Body of pancreas (tissue), 4 donors: ENCODE measurements around the gene FZD2.
"Not testable (repeated sequence)": the region's sequence is repeated elsewhere in the genome, so short reads cannot be mapped to it uniquely, and the experiment has no call there.

ENCODE experiments used
- POLR2A ChIP-seq, 3 donors: fragments of 450-650 bp; IDR thresholded peaks; one replicate each; pipeline ENCODE4 v1.6.1; 2016; ENCODE audit warnings: antibody characterized with exemption in 3 of 3, mild to moderate bottlenecking in 2 of 3
- TF ChIP-seq, protein P1 (sequence below), 7 experiments: fragments of 450-650 bp in 4 of 7; fragments of 200-600 bp in 3 of 7; sonication (generic) in 3 of 7; IDR thresholded peaks; one replicate each; pipeline ENCODE4 v1.5.1; 2016 to 2019; ENCODE audit warnings: antibody characterized with exemption in 7 of 7

DNA sequence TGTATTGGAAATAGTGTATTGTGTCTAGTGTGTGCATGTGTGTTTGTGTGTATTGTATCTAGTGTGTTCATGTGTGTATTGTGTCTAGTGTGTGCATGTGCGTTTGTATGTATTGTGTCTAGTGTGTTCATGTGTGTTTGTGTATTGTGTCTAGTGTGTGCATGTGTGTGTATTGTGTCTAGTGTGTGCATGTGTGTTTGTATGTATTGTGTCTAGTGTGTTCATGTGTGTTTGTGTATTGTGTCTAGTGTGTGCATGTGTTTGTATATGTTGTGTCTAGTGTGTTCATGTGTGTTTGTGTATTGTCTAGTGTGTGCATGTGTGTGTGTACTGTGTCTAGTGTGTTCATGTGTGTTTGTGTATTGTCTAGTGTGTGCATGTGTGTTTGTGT is 32.8 kb downstream of the FZD2 start:
- TF ChIP-seq POLR2A (IDR thresholded peaks at IDR 0.05) = not testable (repeated sequence)
- TF ChIP-seq, protein P1, sequence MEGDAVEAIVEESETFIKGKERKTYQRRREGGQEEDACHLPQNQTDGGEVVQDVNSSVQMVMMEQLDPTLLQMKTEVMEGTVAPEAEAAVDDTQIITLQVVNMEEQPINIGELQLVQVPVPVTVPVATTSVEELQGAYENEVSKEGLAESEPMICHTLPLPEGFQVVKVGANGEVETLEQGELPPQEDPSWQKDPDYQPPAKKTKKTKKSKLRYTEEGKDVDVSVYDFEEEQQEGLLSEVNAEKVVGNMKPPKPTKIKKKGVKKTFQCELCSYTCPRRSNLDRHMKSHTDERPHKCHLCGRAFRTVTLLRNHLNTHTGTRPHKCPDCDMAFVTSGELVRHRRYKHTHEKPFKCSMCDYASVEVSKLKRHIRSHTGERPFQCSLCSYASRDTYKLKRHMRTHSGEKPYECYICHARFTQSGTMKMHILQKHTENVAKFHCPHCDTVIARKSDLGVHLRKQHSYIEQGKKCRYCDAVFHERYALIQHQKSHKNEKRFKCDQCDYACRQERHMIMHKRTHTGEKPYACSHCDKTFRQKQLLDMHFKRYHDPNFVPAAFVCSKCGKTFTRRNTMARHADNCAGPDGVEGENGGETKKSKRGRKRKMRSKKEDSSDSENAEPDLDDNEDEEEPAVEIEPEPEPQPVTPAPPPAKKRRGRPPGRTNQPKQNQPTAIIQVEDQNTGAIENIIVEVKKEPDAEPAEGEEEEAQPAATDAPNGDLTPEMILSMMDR (IDR thresholded peaks at IDR 0.05) = not testable (repeated sequence)
